Umbilical cord (tissue), 1 donor: ENCODE results near the gene DNAAF8. TPM values are rescaled to one million over a fixed set of nuclear protein-coding genes. Genes with fewer than 3 reads are reported as not detected.

Experiments used
- total RNA-seq: library from RNA; depleted of rRNA; stranded (reverse); fragments of >200 nt; gene quantifications from one replicate; pipeline ENCODE4 v1.2.3, GENCODE V29; 2014; ENCODE audit warnings: low replicate concordance; ENCODE audit not compliant: insufficient read depth

The DNAAF8 gene
- total RNA-seq, 1 donor from 2014 or later, result 0.24 TPM

Other genes with a start within 250 kb of the DNAAF8 start
- gene CDIP1, start 195.8 kb upstream of the DNAAF8 start, total RNA-seq, result 7.9 TPM
- 0.48 TPM for gene C16orf96, start 178.2 kb upstream of the DNAAF8 start, total RNA-seq
- gene UBALD1, start 119.6 kb upstream of the DNAAF8 start, total RNA-seq, result 1.4 TPM
- gene MGRN1, start 109.7 kb upstream of the DNAAF8 start, total RNA-seq, result 21.9 TPM
- gene NUDT16L1, start 41.0 kb upstream of the DNAAF8 start, total RNA-seq, result 15.9 TPM
- gene ANKS3, start 266 bp upstream of the DNAAF8 start, total RNA-seq, result 18.8 TPM
- gene ZNF500, start 32.6 kb downstream of the DNAAF8 start, total RNA-seq, result 14.0 TPM
- gene SEPTIN12, start 53.8 kb downstream of the DNAAF8 start, total RNA-seq, result not detected
- gene SMIM22, start 60.8 kb downstream of the DNAAF8 start, total RNA-seq, result not detected
- gene ROGDI, start 68.1 kb downstream of the DNAAF8 start, total RNA-seq, result 27.0 TPM
- gene GLYR1, start 112.8 kb downstream of the DNAAF8 start, total RNA-seq, result 28.6 TPM
- 31.3 TPM for gene UBN1, start 112.9 kb downstream of the DNAAF8 start, total RNA-seq
- 32.3 TPM for gene PPL, start 202.6 kb downstream of the DNAAF8 start, total RNA-seq
- gene SEC14L5, start 223.8 kb downstream of the DNAAF8 start, total RNA-seq, result 0.72 TPM